ENCODE data around the gene TEAD3. TPM values are rescaled to one million over a fixed set of nuclear protein-coding genes. Genes with fewer than 3 reads are reported as not detected.
A peak's percentile ranks its signal among the peaks of the same experiment; 100 is the strongest.

The TEAD3 gene
- polyA plus RNA-seq, 3 donors = not detected

DNA sequence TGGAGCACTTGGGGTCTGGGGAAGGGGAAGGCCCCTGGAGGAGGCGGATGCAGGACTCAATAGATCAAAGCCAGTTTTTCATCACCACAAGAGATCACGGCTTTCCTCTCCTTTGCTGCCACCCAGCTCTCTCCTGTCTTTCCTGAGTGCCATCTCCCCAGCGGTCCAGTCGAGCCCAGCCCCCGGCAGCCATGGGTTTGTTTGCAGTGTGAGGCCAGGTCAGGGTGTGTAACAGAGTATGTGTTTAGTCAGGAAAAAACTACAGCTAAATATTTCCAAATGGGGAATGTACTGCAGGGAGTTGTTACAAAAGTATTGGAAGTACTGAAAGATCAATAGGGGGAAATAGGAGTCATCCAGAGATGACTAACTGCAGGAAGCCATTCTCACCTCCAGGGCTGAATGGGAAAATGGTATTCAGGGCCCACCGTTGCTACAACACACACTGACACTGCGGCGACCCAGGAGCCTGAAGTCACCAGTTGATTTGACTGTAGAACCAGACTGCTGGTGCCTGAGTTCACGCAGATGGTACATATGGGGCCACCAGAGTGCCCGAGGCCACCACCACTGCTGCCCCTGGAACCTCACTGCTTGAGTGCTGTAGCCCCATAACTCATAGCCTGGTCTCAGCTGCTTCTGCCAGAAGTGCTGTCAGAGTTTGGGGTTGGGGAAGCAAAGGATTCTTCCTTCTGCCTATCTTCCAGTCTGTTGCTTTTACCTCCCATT is 68.3 kb downstream of the TEAD3 start:
- Histone ChIP-seq H2AFZ (ENCODE audit: insufficient read depth, low read depth, low read length, poor library complexity, severe bottlenecking) (no peak overlapping the region), H3K9ac (ENCODE audit: insufficient read depth, low read length, poor library complexity, severe bottlenecking) (no peak overlapping the region), H3K9me3 (replicated peaks in 1 of 2; ENCODE audit: control insufficient read depth in 1 of 2, insufficient read depth in 1 of 2, low read length in 2 of 2) (peaks cover 27 to 34% of the 10 kb centered on the region in 2 donors), H3K4me2 (replicated peaks; ENCODE audit: extremely low read depth, low read length, poor library complexity, severe bottlenecking) (no peak overlapping the region), H3K36me3 (replicated peaks in 1 of 2; ENCODE audit: control insufficient read depth in 1 of 2, insufficient read depth in 2 of 2, low read length in 2 of 2) (peaks cover 10 to 20% of the 10 kb centered on the region in 2 donors), H3K27ac (ENCODE audit: low read depth in 1 of 2, low read length in 2 of 2) (no peak overlapping the region), H3K79me2 (ENCODE audit: insufficient read depth, low read length) (no peaks in the 10 kb centered on the region), H4K20me1 (ENCODE audit: insufficient read depth, low read length) (peaks cover 6% of the 10 kb centered on the region), H3K4me3 (replicated peaks in 1 of 3; ENCODE audit: low read depth in 2 of 3, low read length in 3 of 3) (no peak overlapping the region), H3K27me3 (ENCODE audit: control insufficient read depth in 2 of 2, insufficient read depth in 2 of 2, low read length in 2 of 2) (no peaks in the 10 kb centered on the region), H3K4me1 (ENCODE audit: control insufficient read depth in 1 of 2, insufficient read depth in 2 of 2, low read length in 2 of 2) (peaks cover 23% of the 10 kb centered on the region in 2 donors)
- H3K27ac Mint-ChIP-seq = peak overlapping the region in 1 of 7 donors; percentile 24
- WGBS (ENCODE audit: insufficient coverage) = 96% methylated on average over 5 of the region's 10 CpGs
- peaks cover 0 to 5% (median 2%) of the 10 kb centered on the region in 3 donors for H3K27me3 Mint-ChIP-seq (ENCODE audit: low read depth in 3 of 3)
- H3K9me3 Mint-ChIP-seq = peaks cover 21 to 37% (median 31%) of the 10 kb centered on the region in 7 donors
- DNase-seq = no peak
- H3K36me3 Mint-ChIP-seq = peaks cover 27 to 42% of the 10 kb centered on the region in 2 donors
- TF ChIP-seq, protein P1, sequence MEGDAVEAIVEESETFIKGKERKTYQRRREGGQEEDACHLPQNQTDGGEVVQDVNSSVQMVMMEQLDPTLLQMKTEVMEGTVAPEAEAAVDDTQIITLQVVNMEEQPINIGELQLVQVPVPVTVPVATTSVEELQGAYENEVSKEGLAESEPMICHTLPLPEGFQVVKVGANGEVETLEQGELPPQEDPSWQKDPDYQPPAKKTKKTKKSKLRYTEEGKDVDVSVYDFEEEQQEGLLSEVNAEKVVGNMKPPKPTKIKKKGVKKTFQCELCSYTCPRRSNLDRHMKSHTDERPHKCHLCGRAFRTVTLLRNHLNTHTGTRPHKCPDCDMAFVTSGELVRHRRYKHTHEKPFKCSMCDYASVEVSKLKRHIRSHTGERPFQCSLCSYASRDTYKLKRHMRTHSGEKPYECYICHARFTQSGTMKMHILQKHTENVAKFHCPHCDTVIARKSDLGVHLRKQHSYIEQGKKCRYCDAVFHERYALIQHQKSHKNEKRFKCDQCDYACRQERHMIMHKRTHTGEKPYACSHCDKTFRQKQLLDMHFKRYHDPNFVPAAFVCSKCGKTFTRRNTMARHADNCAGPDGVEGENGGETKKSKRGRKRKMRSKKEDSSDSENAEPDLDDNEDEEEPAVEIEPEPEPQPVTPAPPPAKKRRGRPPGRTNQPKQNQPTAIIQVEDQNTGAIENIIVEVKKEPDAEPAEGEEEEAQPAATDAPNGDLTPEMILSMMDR (IDR thresholded peaks at IDR 0.05) = no peak
- no peak overlapping the region for H3K4me3 Mint-ChIP-seq
- peaks cover 22% of the 10 kb centered on the region for H3K4me1 Mint-ChIP-seq
- intact Hi-C loops (cut with micrococcal nuclease) = no loop called here

GRCh38 chr6:35427851-35428321 is 69.0 kb downstream of the TEAD3 start:
- Histone ChIP-seq H3K4me1 (ENCODE audit: control insufficient read depth in 1 of 2, insufficient read depth in 2 of 2, low read length in 2 of 2) (peaks cover 23% of the 10 kb centered on the region in 2 donors), H3K27me3 (ENCODE audit: control insufficient read depth in 2 of 2, insufficient read depth in 2 of 2, low read length in 2 of 2) (no peaks in the 10 kb centered on the region), H4K20me1 (ENCODE audit: insufficient read depth, low read length) (peaks cover 6% of the 10 kb centered on the region), H3K36me3 (replicated peaks in 1 of 2; ENCODE audit: control insufficient read depth in 1 of 2, insufficient read depth in 2 of 2, low read length in 2 of 2) (peaks cover 10 to 21% of the 10 kb centered on the region in 2 donors), H3K9me3 (replicated peaks in 1 of 2; ENCODE audit: control insufficient read depth in 1 of 2, insufficient read depth in 1 of 2, low read length in 2 of 2) (peaks cover 27 to 34% of the 10 kb centered on the region in 2 donors), H3K27ac (ENCODE audit: low read depth in 1 of 2, low read length in 2 of 2) (no peak overlapping the region), H3K4me2 (replicated peaks; ENCODE audit: extremely low read depth, low read length, poor library complexity, severe bottlenecking) (no peak overlapping the region), H2AFZ (ENCODE audit: insufficient read depth, low read depth, low read length, poor library complexity, severe bottlenecking) (no peak overlapping the region), H3K4me3 (replicated peaks in 1 of 3; ENCODE audit: low read depth in 2 of 3, low read length in 3 of 3) (no peak overlapping the region), H3K79me2 (ENCODE audit: insufficient read depth, low read length) (no peaks in the 10 kb centered on the region), H3K9ac (ENCODE audit: insufficient read depth, low read length, poor library complexity, severe bottlenecking) (no peak overlapping the region)
- WGBS (ENCODE audit: insufficient coverage) = no CpG with 5 or more reads among the region's 9 CpGs
- peaks cover 30 to 47% of the 10 kb centered on the region in 2 donors for H3K36me3 Mint-ChIP-seq
- peaks cover 21 to 37% (median 32%) of the 10 kb centered on the region in 7 donors for H3K9me3 Mint-ChIP-seq
- no peak overlapping the region for H3K4me3 Mint-ChIP-seq
- H3K4me1 Mint-ChIP-seq = peaks cover 22% of the 10 kb centered on the region
- H3K27ac Mint-ChIP-seq = no peak overlapping the region
- no peak for DNase-seq
- intact Hi-C loops (cut with micrococcal nuclease) = no loop called here
- peaks cover 1 to 5% (median 2%) of the 10 kb centered on the region in 3 donors for H3K27me3 Mint-ChIP-seq (ENCODE audit: low read depth in 3 of 3)
- TF ChIP-seq, protein P1 (IDR thresholded peaks at IDR 0.05) = no peak
